ENCODE measurements around the gene PRR18.

Gene PRR18

GRCh38 chr6:166334878-166335277, 26.7 kb upstream of the PRR18 start:
- no peak for DNase-seq (ENCODE audit: low read depth, low spot score)

- DNase-seq (ENCODE audit: low read depth, low spot score): no peak
Observed at GRCh38 chr6:166333172-166333995, 25.2 kb upstream of the PRR18 start.

GRCh38 chr6:166331503-166332415, 23.6 kb upstream of the PRR18 start:
- no peak for DNase-seq (ENCODE audit: low read depth, low spot score)

- DNase-seq (ENCODE audit: low read depth, low spot score): peak; percentile 74
Observed at GRCh38 chr6:166330612-166331011, 22.4 kb upstream of the PRR18 start.

GRCh38 chr6:166325383-166326042, 17.3 kb upstream of the PRR18 start:
- DNase-seq (ENCODE audit: low read depth, low spot score): no peak

GRCh38 chr6:166323395-166323794, 15.2 kb upstream of the PRR18 start:
- DNase-seq (ENCODE audit: low read depth, low spot score): no peak

- DNase-seq (ENCODE audit: low read depth, low spot score): no peak
Observed at GRCh38 chr6:166318649-166319600, 10.7 kb upstream of the PRR18 start.

- DNase-seq (ENCODE audit: low read depth, low spot score): no peak
Observed at GRCh38 chr6:166318227-166318626, 10.0 kb upstream of the PRR18 start.

GRCh38 chr6:166317261-166318212, 9.3 kb upstream of the PRR18 start:
- no peak for DNase-seq (ENCODE audit: low read depth, low spot score)

GRCh38 chr6:166315436-166315835, 7.2 kb upstream of the PRR18 start:
- DNase-seq (ENCODE audit: low read depth, low spot score): no peak

GRCh38 chr6:166314454-166314853, 6.3 kb upstream of the PRR18 start:
- no peak for DNase-seq (ENCODE audit: low read depth, low spot score)

GRCh38 chr6:166313255-166314070, 5.3 kb upstream of the PRR18 start:
- peak; percentile 34 for DNase-seq (ENCODE audit: low read depth, low spot score)

- no peak for DNase-seq (ENCODE audit: low read depth, low spot score)
Observed at GRCh38 chr6:166312832-166313231, 4.6 kb upstream of the PRR18 start.

- no peak for DNase-seq (ENCODE audit: low read depth, low spot score)
Observed at GRCh38 chr6:166310634-166311033, 2.4 kb upstream of the PRR18 start.

GRCh38 chr6:166309977-166310376, 1.8 kb upstream of the PRR18 start:
- DNase-seq (ENCODE audit: low read depth, low spot score): no peak

- peak; percentile 32 for DNase-seq (ENCODE audit: low read depth, low spot score)
Observed at GRCh38 chr6:166308769-166309589, 787 bp upstream of the PRR18 start.

- peak; percentile 44 for DNase-seq (ENCODE audit: low read depth, low spot score)
Observed at GRCh38 chr6:166307082-166308032, 835 bp downstream of the PRR18 start.

Data from ELF-1 (cell line).